ENCODE results near the gene KANSL1.

DNA sequence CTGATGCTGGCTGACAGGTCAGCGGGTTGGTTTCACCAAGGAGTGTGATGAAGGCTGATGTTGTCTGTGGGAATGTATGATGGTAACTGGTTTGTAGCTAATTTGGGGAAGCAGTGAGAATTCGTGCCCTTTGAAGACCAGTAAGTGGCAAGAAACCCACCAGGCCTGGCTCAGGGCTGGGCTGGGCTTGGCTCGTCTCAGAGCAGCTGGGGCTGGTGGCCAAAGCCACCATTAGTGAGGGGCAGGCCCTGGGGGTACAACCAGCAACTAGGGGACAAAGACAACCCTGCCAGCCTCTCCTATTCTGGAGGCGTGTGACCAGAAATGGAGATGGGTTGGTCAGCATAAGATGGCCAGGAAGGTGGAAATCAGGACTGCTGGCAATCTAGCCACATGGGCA lies 207.2 kb downstream of the KANSL1 start:
- TF ChIP-seq, protein P1, sequence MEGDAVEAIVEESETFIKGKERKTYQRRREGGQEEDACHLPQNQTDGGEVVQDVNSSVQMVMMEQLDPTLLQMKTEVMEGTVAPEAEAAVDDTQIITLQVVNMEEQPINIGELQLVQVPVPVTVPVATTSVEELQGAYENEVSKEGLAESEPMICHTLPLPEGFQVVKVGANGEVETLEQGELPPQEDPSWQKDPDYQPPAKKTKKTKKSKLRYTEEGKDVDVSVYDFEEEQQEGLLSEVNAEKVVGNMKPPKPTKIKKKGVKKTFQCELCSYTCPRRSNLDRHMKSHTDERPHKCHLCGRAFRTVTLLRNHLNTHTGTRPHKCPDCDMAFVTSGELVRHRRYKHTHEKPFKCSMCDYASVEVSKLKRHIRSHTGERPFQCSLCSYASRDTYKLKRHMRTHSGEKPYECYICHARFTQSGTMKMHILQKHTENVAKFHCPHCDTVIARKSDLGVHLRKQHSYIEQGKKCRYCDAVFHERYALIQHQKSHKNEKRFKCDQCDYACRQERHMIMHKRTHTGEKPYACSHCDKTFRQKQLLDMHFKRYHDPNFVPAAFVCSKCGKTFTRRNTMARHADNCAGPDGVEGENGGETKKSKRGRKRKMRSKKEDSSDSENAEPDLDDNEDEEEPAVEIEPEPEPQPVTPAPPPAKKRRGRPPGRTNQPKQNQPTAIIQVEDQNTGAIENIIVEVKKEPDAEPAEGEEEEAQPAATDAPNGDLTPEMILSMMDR (conservative IDR thresholded peaks at IDR 0.05; ENCODE audit: low read depth, low read length), result no peak
- TF ChIP-seq POLR2A (IDR thresholded peaks at IDR 0.05; ENCODE audit: low read depth, low read length) (no peak), BHLHE40 (IDR thresholded peaks at IDR 0.05; ENCODE audit: low read depth, low read length) (no peak), SMC3 (IDR thresholded peaks at IDR 0.05; ENCODE audit: low read depth, low read length) (no peak)
- TF ChIP-seq, protein P2, sequence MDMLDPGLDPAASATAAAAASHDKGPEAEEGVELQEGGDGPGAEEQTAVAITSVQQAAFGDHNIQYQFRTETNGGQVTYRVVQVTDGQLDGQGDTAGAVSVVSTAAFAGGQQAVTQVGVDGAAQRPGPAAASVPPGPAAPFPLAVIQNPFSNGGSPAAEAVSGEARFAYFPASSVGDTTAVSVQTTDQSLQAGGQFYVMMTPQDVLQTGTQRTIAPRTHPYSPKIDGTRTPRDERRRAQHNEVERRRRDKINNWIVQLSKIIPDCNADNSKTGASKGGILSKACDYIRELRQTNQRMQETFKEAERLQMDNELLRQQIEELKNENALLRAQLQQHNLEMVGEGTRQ (IDR thresholded peaks at IDR 0.05; ENCODE audit: low read depth, low read length), result no peak

Measured in IMR-90 (cell line).